NCI-H1105 treated with DMSO at 0.1 percent for 48 hours (cell line): ENCODE results near the gene SPTB.

ENCODE experiments used
- DNase-seq: peaks from one replicate; lab custom pipeline; 2025; lab: John Stamatoyannopoulos, UW

Gene SPTB

GRCh38 chr14:64729386-64730060, 150.2 kb downstream of the SPTB start:
- DNase-seq = no peak

- DNase-seq = no peak
Measured at GRCh38 chr14:64728856-64729255, 150.9 kb downstream of the SPTB start.

- DNase-seq = no peak
Measured at GRCh38 chr14:64728106-64728505, 151.6 kb downstream of the SPTB start.

GRCh38 chr14:64727551-64728071, 152.1 kb downstream of the SPTB start:
- no peak for DNase-seq

- DNase-seq = no peak
Measured at GRCh38 chr14:64726585-64726890, 153.2 kb downstream of the SPTB start.

GRCh38 chr14:64725879-64726584, 153.7 kb downstream of the SPTB start:
- no peak for DNase-seq

GRCh38 chr14:64725261-64725815, 154.4 kb downstream of the SPTB start:
- DNase-seq = peak; percentile 13

GRCh38 chr14:64724578-64724930, 155.2 kb downstream of the SPTB start:
- DNase-seq = no peak

- DNase-seq = no peak
Measured at GRCh38 chr14:64723691-64724577, 155.8 kb downstream of the SPTB start.

- DNase-seq = no peak
Measured at GRCh38 chr14:64722842-64723447, 156.8 kb downstream of the SPTB start.

- no peak for DNase-seq
Measured at GRCh38 chr14:64721899-64722298, 157.8 kb downstream of the SPTB start.

- no peak for DNase-seq
Measured at GRCh38 chr14:64721391-64721791, 158.3 kb downstream of the SPTB start.

- no peak for DNase-seq
Measured at GRCh38 chr14:64720131-64720576, 159.6 kb downstream of the SPTB start.

GRCh38 chr14:64719601-64720000, 160.1 kb downstream of the SPTB start:
- no peak for DNase-seq

- DNase-seq = no peak
Measured at GRCh38 chr14:64718762-64719161, 160.9 kb downstream of the SPTB start.

- no peak for DNase-seq
Measured at GRCh38 chr14:64717870-64718269, 161.8 kb downstream of the SPTB start.

- DNase-seq = no peak
Measured at GRCh38 chr14:64715628-64716412, 163.9 kb downstream of the SPTB start.

GRCh38 chr14:64715146-64715627, 164.5 kb downstream of the SPTB start:
- DNase-seq = no peak

GRCh38 chr14:64714432-64715025, 165.2 kb downstream of the SPTB start:
- DNase-seq = no peak

GRCh38 chr14:64713677-64714076, 166.0 kb downstream of the SPTB start:
- no peak for DNase-seq

- DNase-seq = no peak
Measured at GRCh38 chr14:64711039-64711438, 168.7 kb downstream of the SPTB start.
